ENCODE data around the gene DDA1.

DNA sequence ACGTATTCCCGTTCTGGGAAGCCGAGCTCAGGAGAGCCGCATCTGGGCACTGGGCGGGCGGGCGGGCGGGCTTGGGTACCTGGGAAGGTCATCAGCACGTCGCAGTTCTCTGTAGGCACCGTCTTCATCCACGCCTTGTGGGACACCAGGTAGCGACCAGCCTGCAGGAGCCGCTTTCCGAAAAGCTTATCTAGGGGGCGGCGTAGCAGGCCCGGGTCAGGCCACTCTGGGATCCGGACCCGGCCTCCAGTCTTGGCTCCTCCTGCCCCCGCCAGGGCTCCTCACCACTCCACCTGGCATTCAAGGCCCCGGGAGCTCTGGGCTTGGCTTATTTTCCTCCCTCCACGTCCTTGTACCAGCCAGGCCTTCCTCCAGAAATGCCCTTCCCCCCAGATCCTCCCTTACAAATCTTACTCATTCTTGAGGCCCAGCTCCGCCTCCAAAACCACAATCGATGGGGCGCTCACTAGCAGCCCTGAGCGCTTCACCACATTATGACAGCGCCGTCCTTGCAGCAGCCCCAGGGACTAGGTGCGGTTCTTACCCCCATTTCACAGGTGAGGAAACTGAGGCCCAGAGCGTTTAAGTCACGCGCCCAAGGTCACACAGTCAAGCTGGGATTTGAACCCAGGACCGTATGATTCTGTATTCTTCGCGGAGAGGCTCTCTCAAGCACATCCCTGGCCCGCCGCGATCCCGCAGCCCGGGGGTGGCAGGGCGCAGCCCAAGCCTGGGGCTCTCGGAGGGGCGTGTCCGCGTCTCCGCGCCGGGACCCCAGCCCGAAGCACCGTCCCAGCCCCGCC, 24.4 kb downstream of the DDA1 start:
- TF ChIP-seq, protein P1, sequence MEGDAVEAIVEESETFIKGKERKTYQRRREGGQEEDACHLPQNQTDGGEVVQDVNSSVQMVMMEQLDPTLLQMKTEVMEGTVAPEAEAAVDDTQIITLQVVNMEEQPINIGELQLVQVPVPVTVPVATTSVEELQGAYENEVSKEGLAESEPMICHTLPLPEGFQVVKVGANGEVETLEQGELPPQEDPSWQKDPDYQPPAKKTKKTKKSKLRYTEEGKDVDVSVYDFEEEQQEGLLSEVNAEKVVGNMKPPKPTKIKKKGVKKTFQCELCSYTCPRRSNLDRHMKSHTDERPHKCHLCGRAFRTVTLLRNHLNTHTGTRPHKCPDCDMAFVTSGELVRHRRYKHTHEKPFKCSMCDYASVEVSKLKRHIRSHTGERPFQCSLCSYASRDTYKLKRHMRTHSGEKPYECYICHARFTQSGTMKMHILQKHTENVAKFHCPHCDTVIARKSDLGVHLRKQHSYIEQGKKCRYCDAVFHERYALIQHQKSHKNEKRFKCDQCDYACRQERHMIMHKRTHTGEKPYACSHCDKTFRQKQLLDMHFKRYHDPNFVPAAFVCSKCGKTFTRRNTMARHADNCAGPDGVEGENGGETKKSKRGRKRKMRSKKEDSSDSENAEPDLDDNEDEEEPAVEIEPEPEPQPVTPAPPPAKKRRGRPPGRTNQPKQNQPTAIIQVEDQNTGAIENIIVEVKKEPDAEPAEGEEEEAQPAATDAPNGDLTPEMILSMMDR (IDR thresholded peaks at IDR 0.05) = no peak
- no peak for TF ChIP-seq POLR2A (IDR thresholded peaks at IDR 0.05)
